GM23338 (cell line): Measurements from ENCODE around the gene WDR26. TPM values are rescaled to one million over a fixed set of nuclear protein-coding genes. Genes with fewer than 3 reads are reported as not detected.

Experiments used
- ATAC-seq: fragments of 200-7000 bp; cut with Tn5 transposase; 3 replicates; pipeline ENCODE4 v1.9.1; 2020
- DNase-seq: peaks from one replicate; pipeline ENCODE4 v3.0.0-alpha.2; 2015; ENCODE audit warnings: low spot score
- H2AFZ ChIP-seq: fragments of 200-600 bp; sonication (generic); 2 replicates; pipeline ENCODE4 v1.8.0; 2016; ENCODE audit warnings: antibody characterized with exemption, mild to moderate bottlenecking, moderate library complexity
- H3F3A ChIP-seq: fragments of 200-600 bp; sonication (generic); replicated peaks from 2 replicates; pipeline ENCODE4 v1.8.0; 2017; ENCODE audit warnings: antibody characterized with exemption, mixed run types, low read depth
- H3K27ac ChIP-seq: fragments of 200-600 bp; sonication (generic); 2 replicates; pipeline ENCODE4 v1.6.1; 2016; ENCODE audit warnings: low read depth
- H3K27me3 ChIP-seq: fragments of 200-600 bp; sonication (generic); 2 replicates; pipeline ENCODE4 v1.8.0; 2016; ENCODE audit warnings: mild to moderate bottlenecking, mixed run types, moderate library complexity; ENCODE audit not compliant: insufficient read depth
- H3K36me3 ChIP-seq: fragments of 200-600 bp; sonication (generic); 2 replicates; pipeline ENCODE4 v1.8.0; 2016; ENCODE audit warnings: mild to moderate bottlenecking; ENCODE audit not compliant: insufficient read depth
- H3K4me1 ChIP-seq: fragments of 200-600 bp; sonication (generic); 2 replicates; pipeline ENCODE4 v1.8.0; 2016; ENCODE audit warnings: mild to moderate bottlenecking, moderate library complexity; ENCODE audit not compliant: insufficient read depth
- H3K4me2 ChIP-seq: fragments of 200-600 bp; sonication (generic); 2 replicates; pipeline ENCODE4 v1.7.1; 2017; ENCODE audit warnings: mixed run types
- H3K4me3 ChIP-seq: fragments of 200-600 bp; sonication (generic); 2 replicates; pipeline ENCODE4 v1.6.1; 2016; ENCODE audit warnings: mixed run types
- H3K79me2 ChIP-seq: fragments of 200-600 bp; sonication (generic); replicated peaks from 2 replicates; pipeline ENCODE4 v1.8.0; 2017; ENCODE audit warnings: mild to moderate bottlenecking; ENCODE audit not compliant: insufficient read depth
- H3K9me2 ChIP-seq: fragments of 200-600 bp; sonication (generic); 2 replicates; pipeline ENCODE4 v1.8.0; 2017; ENCODE audit not compliant: insufficient read depth
- H4K20me1 ChIP-seq: fragments of 200-600 bp; sonication (generic); replicated peaks from 2 replicates; pipeline ENCODE4 v1.8.0; 2017; ENCODE audit warnings: mild to moderate bottlenecking; ENCODE audit not compliant: insufficient read depth
- H3K27ac Mint-ChIP-seq: 2 replicates; pipeline ENCODE4 v1.8.0; 2020; ENCODE audit warnings: inconsistent platforms, mild to moderate bottlenecking, moderate library complexity, mixed read lengths
- H3K27me3 Mint-ChIP-seq: 3 replicates; pipeline ENCODE4 v1.8.0; 2022; ENCODE audit warnings: low read depth, mild to moderate bottlenecking, moderate library complexity, mixed read lengths, inconsistent platforms; ENCODE audit not compliant: insufficient read depth, poor library complexity
- H3K36me3 Mint-ChIP-seq: 3 replicates; pipeline ENCODE4 v1.8.0; 2021; ENCODE audit warnings: low read depth, mild to moderate bottlenecking, inconsistent platforms, moderate library complexity, mixed read lengths
- H3K4me1 Mint-ChIP-seq: 3 replicates; pipeline ENCODE4 v1.8.0; 2020; ENCODE audit warnings: mild to moderate bottlenecking, inconsistent platforms, mixed read lengths
- H3K4me3 Mint-ChIP-seq: 3 replicates; pipeline ENCODE4 v1.8.0; 2021; ENCODE audit warnings: moderate library complexity, mild to moderate bottlenecking, inconsistent platforms, mixed read lengths
- H3K9me3 Mint-ChIP-seq: 3 replicates; pipeline ENCODE4 v1.8.0; 2020; ENCODE audit warnings: moderate library complexity, mild to moderate bottlenecking, inconsistent platforms, mixed read lengths
- CREB1 ChIP-seq: fragments of 250-450 bp; sonication (Bioruptor Pico); IDR thresholded peaks from 2 replicates; pipeline ENCODE4 v1.5.0; 2020; ENCODE audit warnings: low read depth, mild to moderate bottlenecking, moderate library complexity
- ETS1 ChIP-seq: IDR thresholded peaks from 2 replicates; pipeline ENCODE4 v1.6.1; 2016; ENCODE audit warnings: antibody characterized with exemption
- EZH2 ChIP-seq: fragments of 200-600 bp; sonication (generic); IDR thresholded peaks from one replicate; pipeline ENCODE4 v1.8.0; 2017; ENCODE audit warnings: antibody characterized with exemption, mild to moderate bottlenecking, low read depth; ENCODE audit not compliant: unreplicated experiment
- EZH2phosphoT487 ChIP-seq: fragments of 200-600 bp; sonication (generic); IDR thresholded peaks from one replicate; pipeline ENCODE4 v1.8.1; 2018; ENCODE audit warnings: antibody characterized with exemption; ENCODE audit not compliant: unreplicated experiment
- JUNB ChIP-seq: IDR thresholded peaks from one replicate; pipeline ENCODE4 v1.6.1; 2016; ENCODE audit warnings: antibody characterized with exemption; ENCODE audit not compliant: unreplicated experiment
- NANOG ChIP-seq: IDR thresholded peaks from 2 replicates; pipeline ENCODE4 v1.6.1; 2016; ENCODE audit warnings: antibody characterized with exemption, borderline replicate concordance
- POLR2AphosphoS5 ChIP-seq: IDR thresholded peaks from 2 replicates; pipeline ENCODE4 v1.6.1; 2016; ENCODE audit warnings: antibody characterized with exemption, low read depth
- REST ChIP-seq: IDR thresholded peaks from one replicate; pipeline ENCODE4 v1.6.1; 2018; ENCODE audit warnings: antibody characterized with exemption; ENCODE audit not compliant: unreplicated experiment
- STAT1 ChIP-seq: IDR thresholded peaks from one replicate; pipeline ENCODE4 v1.6.1; 2016; ENCODE audit warnings: antibody characterized with exemption; ENCODE audit not compliant: unreplicated experiment
- ZNF114 ChIP-seq: fragments of 250-450 bp; sonication (Bioruptor Pico); IDR thresholded peaks from 2 replicates; pipeline ENCODE4 v1.5.0; 2020; ENCODE audit warnings: mild to moderate bottlenecking, moderate library complexity
- ZNF331 ChIP-seq: fragments of 250-450 bp; sonication (Bioruptor Pico); IDR thresholded peaks from 2 replicates; pipeline ENCODE4 v1.5.0; 2020; ENCODE audit warnings: low read depth, mild to moderate bottlenecking, moderate library complexity
- ZNF462 ChIP-seq: fragments of 250-450 bp; sonication (Bioruptor Pico); IDR thresholded peaks from 2 replicates; pipeline ENCODE4 v1.5.0; 2020; ENCODE audit warnings: mild to moderate bottlenecking, moderate library complexity
- polyA plus RNA-seq: library from polyadenylated mRNA; unstranded; fragments of >200 nt; fragmentation: Nextera tagmentation; extraction: Ambion mirVana; gene quantifications from 2 replicates; pipeline ENCODE4 v1.2.1, GENCODE V29; 2016
- total RNA-seq: library from RNA; depleted of rRNA; stranded (reverse); fragments of >200 nt; shearing (Covaris generic); gene quantifications from 2 replicates; pipeline ENCODE4 v1.2.3, GENCODE V29; 2014

The WDR26 gene
- total and polyA plus RNA-seq, 2 experiments from 2014 or later = 16.9 to 74.6 TPM

- no peak for TF ChIP-seq ZNF462
- no peak for TF ChIP-seq ZNF114 (CRISPR knock-in tag)
- no peak for TF ChIP-seq ETS1
- no peak for TF ChIP-seq POLR2AphosphoS5
- no peak for TF ChIP-seq STAT1
- no peak for TF ChIP-seq JUNB
- TF ChIP-seq CREB1 = no peak
- TF ChIP-seq ZNF331 (CRISPR knock-in tag) = no peak
Observed at GRCh38 chr1:224458296-224458695, 23.7 kb upstream of the WDR26 start (continued).

- no peaks in the 10 kb centered on the region for H3K79me2 ChIP-seq
- no peak overlapping the region for H2AFZ ChIP-seq
- Mint-ChIP-seq H3K27me3 (peaks cover 9% of the 10 kb centered on the region), H3K36me3 (no peaks in the 10 kb centered on the region), H3K4me1 (peaks cover 19% of the 10 kb centered on the region), H3K27ac (no peak overlapping the region), H3K4me3 (no peak overlapping the region), H3K9me3 (no peaks in the 10 kb centered on the region; the same call in 2 of the 3 replicates)
- H3F3A ChIP-seq = no peaks in the 10 kb centered on the region
- H3K36me3 ChIP-seq = no peaks in the 10 kb centered on the region
- no peak for ATAC-seq
- no peak overlapping the region for H3K27ac ChIP-seq
- 0 out of 2 replicates have a peak, but pooled peaks cover 4% of the 10 kb centered on the region for H4K20me1 ChIP-seq
- no peak for DNase-seq
- peaks cover 8% of the 10 kb centered on the region for H3K4me1 ChIP-seq
- no peak overlapping the region for H3K4me2 ChIP-seq
- H3K4me3 ChIP-seq = no peak overlapping the region
- H3K27me3 ChIP-seq = no peaks in the 10 kb centered on the region
- H3K9me2 ChIP-seq = no peaks in the 10 kb centered on the region
- TF ChIP-seq CREB1 = no peak
- TF ChIP-seq STAT1 = no peak
- TF ChIP-seq NANOG = no peak
- TF ChIP-seq EZH2phosphoT487 = no peak
- TF ChIP-seq JUNB = no peak
- no peak for TF ChIP-seq REST
- TF ChIP-seq ZNF331 (CRISPR knock-in tag) = no peak
- no peak for TF ChIP-seq EZH2
Observed at GRCh38 chr1:224457782-224458144, 23.2 kb upstream of the WDR26 start.
